HS-27A (cell line): ENCODE data around the gene PLCE1.

Experiments
- DNase-seq: peaks from one replicate; pipeline ENCODE4 v3.0.0-alpha.2; 2012; ENCODE audit warnings: low read depth, missing footprints

Gene PLCE1

DNA sequence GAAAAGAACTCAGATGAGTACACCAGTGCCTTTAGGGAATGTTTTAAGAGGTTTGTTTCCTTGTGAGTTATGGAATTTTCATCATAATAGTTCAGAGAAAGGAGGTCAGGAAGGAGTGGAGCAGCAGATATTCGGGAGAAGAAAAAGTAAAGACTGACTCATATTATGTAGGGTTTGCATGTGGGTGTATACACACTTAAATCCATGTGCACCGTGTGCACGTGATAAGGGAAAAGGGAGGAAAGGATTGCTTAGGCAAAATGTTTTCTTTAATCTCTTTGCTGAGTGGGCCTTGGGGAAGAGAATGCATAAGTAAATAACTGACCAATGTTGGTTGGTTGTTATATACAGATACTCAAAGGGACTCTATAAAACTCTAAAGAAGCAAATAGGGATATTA lies 30.2 kb downstream of the PLCE1 start:
- no peak for DNase-seq

DNA sequence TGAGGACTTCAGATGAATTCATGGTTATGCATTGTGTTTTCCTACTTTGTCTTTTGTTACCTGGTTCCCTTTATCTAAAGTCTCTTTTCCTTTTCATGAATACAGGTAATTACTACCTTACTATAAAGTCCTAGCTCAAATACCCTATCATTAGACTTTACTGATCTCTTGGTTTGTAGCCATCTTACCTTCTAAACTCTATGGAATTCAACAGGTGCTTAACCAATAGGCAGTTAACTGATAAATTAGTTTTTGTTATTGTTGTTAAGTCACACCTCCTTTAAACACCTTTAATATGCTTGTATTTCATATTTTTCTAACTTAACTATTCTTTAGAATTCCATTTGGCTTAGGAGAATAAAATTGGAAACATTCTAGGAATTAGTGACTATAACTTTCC lies 30.7 kb downstream of the PLCE1 start:
- no peak for DNase-seq

DNA sequence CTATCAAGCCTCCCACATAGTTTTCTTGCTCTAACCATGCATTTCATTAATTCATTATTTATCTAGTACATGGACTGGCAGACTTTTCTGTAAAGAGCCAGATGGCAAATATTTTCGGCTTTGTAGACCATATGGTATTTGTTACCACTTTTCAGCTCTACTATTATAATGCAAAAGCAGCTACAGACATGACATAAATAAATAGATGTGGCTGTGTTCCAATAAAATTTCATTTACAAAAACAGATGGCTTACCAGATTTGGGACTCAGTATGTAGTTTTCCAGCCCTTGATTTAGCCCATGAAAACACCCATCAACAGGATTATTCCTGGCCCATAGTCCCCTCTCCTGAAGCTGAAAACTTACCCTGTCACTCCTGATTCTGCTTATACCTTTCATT lies 32.1 kb downstream of the PLCE1 start:
- DNase-seq: no peak

DNA sequence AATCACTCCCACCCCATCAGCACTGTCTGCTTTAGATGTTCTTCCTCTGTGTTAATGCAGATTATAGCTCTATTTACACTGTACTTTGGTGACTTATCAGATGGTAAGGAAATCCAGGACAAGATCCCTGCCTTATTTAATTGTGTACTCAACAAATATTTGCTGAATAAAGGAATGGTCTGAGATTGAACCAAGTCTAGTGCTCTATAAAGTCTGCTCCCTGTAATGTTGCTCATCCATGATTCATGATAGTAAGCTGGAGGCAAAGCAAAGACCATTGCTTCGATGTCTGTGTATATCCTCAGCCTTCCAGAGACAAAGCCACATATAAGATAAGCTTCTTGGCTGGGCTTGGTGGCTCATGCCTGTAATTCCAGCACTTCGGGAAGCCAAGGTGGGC lies 33.5 kb downstream of the PLCE1 start:
- DNase-seq: no peak

DNA sequence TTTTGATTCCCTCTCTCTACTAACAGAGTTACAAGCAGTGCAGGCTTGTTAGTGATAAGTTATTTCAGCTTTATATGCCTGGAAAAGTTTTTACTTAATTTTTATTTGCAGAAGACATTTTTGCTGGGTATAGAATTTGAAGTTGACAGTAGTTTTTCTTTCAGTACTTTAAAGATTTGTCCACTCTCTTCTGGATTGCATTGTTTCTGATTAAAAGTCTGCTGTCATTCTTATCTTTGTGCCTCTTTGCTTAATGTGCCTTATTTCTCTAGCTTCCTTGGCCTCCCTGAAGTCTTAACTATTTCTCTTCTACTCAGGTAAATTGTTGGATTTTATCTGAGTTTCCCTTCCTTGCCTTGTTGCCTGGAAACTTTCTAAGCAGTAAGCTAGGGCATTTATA lies 36.2 kb downstream of the PLCE1 start:
- DNase-seq: no peak

DNA sequence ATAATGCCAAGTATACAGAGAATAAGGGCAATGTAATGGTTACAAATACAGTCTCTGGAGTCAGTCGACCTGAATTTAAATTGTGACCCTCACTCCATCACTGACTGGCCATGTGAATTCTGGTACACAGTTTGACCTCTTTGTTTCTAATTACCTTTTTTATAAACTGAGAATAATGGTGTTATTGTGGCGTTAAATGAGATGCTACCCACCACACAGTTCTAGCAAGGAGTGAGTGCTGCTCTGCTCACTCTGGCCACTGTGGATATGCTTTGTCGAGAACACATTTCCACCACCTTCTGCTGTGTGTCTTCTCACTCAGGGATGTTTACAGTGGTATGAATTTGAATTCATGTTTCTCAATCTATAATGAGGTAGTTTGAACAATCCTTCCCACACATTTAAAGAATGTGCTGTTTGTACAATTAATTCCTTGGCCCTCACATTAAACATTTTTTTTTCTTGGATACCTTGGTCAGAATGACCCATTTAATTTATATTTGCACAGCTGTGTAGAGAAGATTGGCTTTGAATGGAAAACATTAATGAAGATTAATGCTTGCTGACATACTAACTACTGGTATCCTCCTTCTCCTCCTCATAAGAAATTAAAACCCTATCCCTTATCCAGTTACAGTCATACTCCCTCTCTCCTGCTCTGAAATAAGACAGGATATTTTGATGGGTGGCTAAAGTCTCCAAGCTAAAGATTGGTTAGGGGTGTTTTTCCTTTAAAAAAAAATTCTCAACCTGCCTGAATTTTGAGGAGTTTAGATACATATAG lies 42.4 kb downstream of the PLCE1 start:
- no peak for DNase-seq

DNA sequence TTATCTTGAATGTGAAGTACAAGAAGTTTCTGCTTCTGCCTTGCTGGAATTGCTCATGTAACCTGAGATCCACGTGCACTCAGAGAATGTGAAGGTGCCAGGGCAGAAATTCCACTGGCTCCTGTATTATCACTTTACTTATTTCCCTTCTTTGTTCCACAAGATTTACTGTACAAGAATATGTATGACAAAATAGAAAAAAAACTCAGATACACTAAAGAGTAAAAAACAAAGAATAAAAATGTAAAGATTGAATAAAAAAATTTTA lies 43.0 kb downstream of the PLCE1 start:
- no peak for DNase-seq

DNA sequence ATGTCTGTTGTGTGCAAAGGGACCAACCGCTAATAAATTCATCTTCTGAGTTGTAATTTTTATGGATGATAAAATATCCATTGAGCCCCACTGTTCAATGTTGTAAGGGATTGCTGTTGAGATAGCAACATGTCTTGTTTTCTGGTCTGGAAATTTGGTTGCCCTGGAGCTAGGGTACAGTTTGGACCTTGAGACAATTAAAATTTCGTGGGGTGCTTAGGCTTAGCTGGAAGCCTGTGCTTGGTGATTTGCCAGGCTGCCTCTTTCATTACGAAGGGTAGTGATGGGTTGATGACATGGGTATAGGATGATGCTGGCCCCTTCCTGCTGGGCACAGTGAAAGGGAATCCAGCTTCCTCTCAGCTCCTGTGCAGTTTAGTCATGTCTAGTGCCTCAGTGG lies 43.6 kb downstream of the PLCE1 start:
- DNase-seq: no peak

DNA sequence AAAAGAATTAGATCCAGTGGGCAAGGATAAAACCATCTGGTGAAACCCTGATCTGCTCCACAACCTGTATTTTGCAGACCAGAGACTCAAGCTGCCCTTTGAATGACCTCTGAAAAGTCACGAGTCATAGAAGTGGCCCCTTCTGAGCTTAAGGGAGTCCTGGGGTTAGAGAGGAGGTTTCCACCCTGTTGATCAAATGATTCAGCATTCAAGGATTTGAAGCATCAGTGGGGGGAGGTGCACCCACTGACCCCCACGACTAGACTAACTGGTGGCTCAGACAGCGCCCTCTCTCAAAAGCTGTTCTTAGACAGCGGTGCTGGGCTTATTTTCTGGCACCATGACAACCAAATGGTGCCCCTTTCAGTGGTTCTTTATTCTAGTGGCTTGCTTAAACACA lies 44.3 kb downstream of the PLCE1 start:
- peak; percentile 33 for DNase-seq

DNA sequence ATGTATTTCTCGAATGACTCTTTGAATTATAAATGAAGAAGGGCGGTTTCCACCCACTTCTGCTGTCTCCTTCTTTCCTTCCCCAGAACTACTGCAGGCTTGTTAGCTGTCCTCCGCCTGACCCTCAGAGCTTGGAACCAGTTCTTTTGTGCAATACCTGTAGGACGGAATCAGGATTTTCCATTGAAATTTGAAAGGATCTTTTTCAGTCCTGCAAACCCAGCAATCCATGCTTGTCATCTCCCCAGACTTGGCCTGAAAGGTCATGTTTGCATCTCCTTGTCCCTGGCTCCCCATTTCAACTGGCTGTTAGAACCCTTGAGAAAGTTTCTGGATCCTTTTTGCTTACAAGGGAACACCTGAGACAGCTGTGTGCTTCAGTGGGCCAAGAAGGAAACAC lies 47.5 kb downstream of the PLCE1 start:
- no peak for DNase-seq

DNA sequence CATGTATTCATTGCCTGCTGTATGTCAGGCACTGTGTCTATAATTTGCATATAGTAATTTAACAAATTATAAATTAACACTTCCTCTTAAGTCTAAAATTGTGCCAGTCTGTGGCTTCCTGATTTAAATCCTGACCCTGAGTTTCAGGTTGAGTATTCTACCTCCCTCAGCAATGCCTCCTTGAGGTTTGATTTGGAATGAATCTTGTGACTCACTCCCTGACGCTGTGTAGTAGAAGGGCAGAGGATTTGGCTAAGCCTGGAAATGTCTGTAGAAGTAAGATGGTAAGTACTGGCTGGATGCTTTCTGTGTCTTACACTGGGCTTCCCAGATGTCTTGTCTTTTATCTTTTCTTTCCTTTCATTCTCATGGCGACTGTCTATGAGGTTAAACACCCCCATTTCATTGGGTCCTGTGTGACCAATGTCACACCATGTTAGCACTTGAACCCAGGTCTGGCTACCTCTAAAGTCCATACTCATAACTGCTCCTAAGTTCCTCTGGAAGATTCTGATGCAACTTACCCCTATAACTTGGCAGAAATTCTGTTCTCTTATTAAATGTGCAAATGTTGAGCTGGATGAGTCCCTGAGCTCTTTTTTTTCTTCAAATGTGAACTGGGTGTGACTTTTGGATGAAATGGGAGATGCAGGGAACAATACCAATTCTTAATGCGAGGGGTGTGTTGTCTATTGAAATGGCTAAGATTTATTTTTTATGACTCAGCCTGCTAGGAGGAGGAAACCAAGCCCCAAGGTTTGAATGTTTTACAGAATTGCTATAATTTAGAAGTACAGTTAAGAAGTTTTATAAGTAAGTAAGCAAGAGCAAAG lies 48.5 kb downstream of the PLCE1 start:
- peak; percentile 53 for DNase-seq

DNA sequence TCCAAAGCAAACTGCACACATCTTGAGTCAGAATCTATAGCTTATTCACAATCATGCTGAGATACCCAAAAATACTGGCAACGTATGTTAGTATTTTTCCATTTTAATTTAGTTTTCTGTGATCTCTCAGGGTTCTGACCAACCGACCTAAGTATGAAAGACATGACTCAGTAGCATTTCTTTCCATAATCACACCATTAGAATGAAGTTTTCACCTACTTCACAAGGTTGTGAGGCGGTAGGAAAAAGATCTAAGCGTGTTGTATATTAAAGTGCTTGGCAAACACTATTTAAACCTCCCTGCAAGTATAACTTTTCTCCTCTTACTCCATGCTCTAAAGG lies 49.1 kb downstream of the PLCE1 start:
- DNase-seq: no peak
